NCI-H345 (cell line): ENCODE measurements around the gene COL21A1.

Source experiments
- DNase-seq: peaks from one replicate; lab custom pipeline; 2025; lab: John Stamatoyannopoulos, UW

The COL21A1 gene

DNA sequence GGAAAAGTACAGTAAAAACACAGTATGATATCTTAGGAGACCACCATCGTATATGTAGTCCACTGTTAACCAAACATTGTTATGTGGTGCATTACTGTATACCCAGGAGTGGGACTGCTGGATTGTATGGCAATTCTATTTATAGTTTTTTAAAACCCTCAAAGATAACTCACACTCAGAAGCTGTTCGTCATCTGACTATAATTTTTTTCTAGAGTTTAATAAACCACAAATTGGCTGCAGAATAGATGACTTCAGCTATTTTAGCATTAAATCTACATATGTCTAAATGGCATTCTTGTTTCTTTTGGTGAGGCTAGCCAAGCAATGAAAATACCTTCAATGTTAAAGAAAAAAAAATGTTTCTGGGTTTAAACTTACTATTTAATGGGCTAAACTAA, 237.7 kb downstream of the COL21A1 start:
- no peak for DNase-seq
